ENCODE measurements around the gene UBE3A. TPM values are rescaled to one million over a fixed set of nuclear protein-coding genes. Genes with fewer than 3 reads are reported as not detected.

Gene UBE3A
- total and polyA plus RNA-seq, 2 donors from 2014 or later = 22.3 to 103 TPM

GRCh38 chr15:25481208-25481859 lies 42.5 kb upstream of the UBE3A start:
- H3K9ac ChIP-seq (ENCODE audit: low read length in 3 of 3) = peak overlapping the region in 1 of 3 donors; percentile 8
- H3K27me3 ChIP-seq (ENCODE audit: control insufficient read depth, insufficient read depth, low read length) = no peaks in the 10 kb centered on the region
- DNase-seq (peak in 3 of 5 donors; percentile 30 to 66 (median 52)), FAIRE-seq (no peak)
- no peak overlapping the region for H3K27ac ChIP-seq (ENCODE audit: low read depth in 2 of 2, low read length in 2 of 2)
- TF ChIP-seq CTCF (IDR thresholded peaks at IDR 0.05; ENCODE audit: borderline replicate concordance, extremely low read depth, insufficient read depth) = no peak
- intact Hi-C loops (cut with DNase I) = no loop called here
- H3K4me3 ChIP-seq (ENCODE audit: low read length in 3 of 3) = peak overlapping the region in 2 of 3 donors; percentile 38 to 57
- no peaks in the 10 kb centered on the region for H3K36me3 ChIP-seq (ENCODE audit: control insufficient read depth in 2 of 3, insufficient read depth in 3 of 3, low read length in 3 of 3)
- no peaks in the 10 kb centered on the region for H3K4me1 ChIP-seq (ENCODE audit: control insufficient read depth in 2 of 3, insufficient read depth in 2 of 3, low read depth in 1 of 3, low read length in 3 of 3)
- H3K9me3 ChIP-seq (ENCODE audit: control insufficient read depth in 2 of 3, insufficient read depth in 1 of 3, low read length in 3 of 3) = no peaks in the 10 kb centered on the region

GRCh38 chr15:25478313-25478712 lies 39.5 kb upstream of the UBE3A start:
- no peaks in the 10 kb centered on the region for H3K27me3 ChIP-seq (ENCODE audit: control insufficient read depth, insufficient read depth, low read length)
- FAIRE-seq (no peak), DNase-seq (no peak)
- H3K36me3 ChIP-seq (ENCODE audit: control insufficient read depth in 2 of 3, insufficient read depth in 3 of 3, low read length in 3 of 3) = no peaks in the 10 kb centered on the region
- H3K9ac ChIP-seq (ENCODE audit: low read length in 3 of 3) = no peak overlapping the region
- H3K9me3 ChIP-seq (ENCODE audit: control insufficient read depth in 2 of 3, insufficient read depth in 1 of 3, low read length in 3 of 3) = no peaks in the 10 kb centered on the region
- H3K4me3 ChIP-seq (ENCODE audit: low read length in 3 of 3) = no peak overlapping the region
- TF ChIP-seq CTCF (IDR thresholded peaks at IDR 0.05; ENCODE audit: borderline replicate concordance, extremely low read depth, insufficient read depth) = no peak
- H3K27ac ChIP-seq (ENCODE audit: low read depth in 2 of 2, low read length in 2 of 2) = no peak overlapping the region
- H3K4me1 ChIP-seq (ENCODE audit: control insufficient read depth in 2 of 3, insufficient read depth in 2 of 3, low read depth in 1 of 3, low read length in 3 of 3) = no peaks in the 10 kb centered on the region
- intact Hi-C loops (cut with DNase I) = no loop called here

- Histone ChIP-seq H3K4me1 (ENCODE audit: control insufficient read depth in 2 of 3, insufficient read depth in 2 of 3, low read depth in 1 of 3, low read length in 3 of 3) (no peaks in the 10 kb centered on the region), H3K9ac (ENCODE audit: low read length in 3 of 3) (no peak overlapping the region), H3K27me3 (ENCODE audit: control insufficient read depth, insufficient read depth, low read length) (no peaks in the 10 kb centered on the region), H3K36me3 (ENCODE audit: control insufficient read depth in 2 of 3, insufficient read depth in 3 of 3, low read length in 3 of 3) (no peaks in the 10 kb centered on the region), H3K9me3 (ENCODE audit: control insufficient read depth in 2 of 3, insufficient read depth in 1 of 3, low read length in 3 of 3) (no peaks in the 10 kb centered on the region), H3K4me3 (ENCODE audit: low read length in 3 of 3) (no peak overlapping the region), H3K27ac (ENCODE audit: low read depth in 2 of 2, low read length in 2 of 2) (no peak overlapping the region)
- intact Hi-C loops (cut with DNase I) = no loop called here
- TF ChIP-seq CTCF (IDR thresholded peaks at IDR 0.05; ENCODE audit: borderline replicate concordance, extremely low read depth, insufficient read depth) = no peak
- no peak for FAIRE-seq
- no peak for DNase-seq
These were observed 39.0 kb upstream of the UBE3A start for GRCh38 chr15:25477816-25478215.

GRCh38 chr15:25474251-25474650 lies 35.4 kb upstream of the UBE3A start:
- Histone ChIP-seq H3K4me3 (ENCODE audit: low read length in 3 of 3) (no peak overlapping the region), H3K27ac (ENCODE audit: low read depth in 2 of 2, low read length in 2 of 2) (no peak overlapping the region), H3K9ac (ENCODE audit: low read length in 3 of 3) (no peak overlapping the region), H3K36me3 (ENCODE audit: control insufficient read depth in 2 of 3, insufficient read depth in 3 of 3, low read length in 3 of 3) (no peaks in the 10 kb centered on the region), H3K27me3 (ENCODE audit: control insufficient read depth, insufficient read depth, low read length) (no peaks in the 10 kb centered on the region), H3K9me3 (ENCODE audit: control insufficient read depth in 2 of 3, insufficient read depth in 1 of 3, low read length in 3 of 3) (no peaks in the 10 kb centered on the region), H3K4me1 (ENCODE audit: control insufficient read depth in 2 of 3, insufficient read depth in 2 of 3, low read depth in 1 of 3, low read length in 3 of 3) (no peaks in the 10 kb centered on the region)
- no peak for FAIRE-seq
- intact Hi-C loops (cut with DNase I) = no loop called here
- no peak for TF ChIP-seq CTCF (IDR thresholded peaks at IDR 0.05; ENCODE audit: borderline replicate concordance, extremely low read depth, insufficient read depth)
- no peak for DNase-seq
